Measurements from ENCODE around the gene TMEM151A. TPM values are rescaled to one million over a fixed set of nuclear protein-coding genes. Genes with fewer than 3 reads are reported as not detected.

Gene TMEM151A
- total RNA-seq (under 1 TPM in 2 of 4 donors, not detected in 2; 0.27 to 0.36 TPM), polyA plus RNA-seq (under 1 TPM in 1 of 3 donors, not detected in 2; 0.36 TPM)

- intact Hi-C loops (cut with DNase I), result no loop called here
- H3K27ac ChIP-seq, result no peak within 1 kb of the TSS
- H3K4me3 ChIP-seq, result peak within 1 kb of the TSS in 3 of 4 donors; percentile 33 to 49 (median 44)
- peaks cover 0 to 36% (median 30%) of the 10 kb centered on the region in 4 donors for H3K4me1 ChIP-seq
- H3K9me3 ChIP-seq, result no peaks in the 10 kb centered on the region
- peaks cover 28 to 53% (median 49%) of the 10 kb centered on the region in 3 donors for H3K27me3 ChIP-seq
- no peak for DNase-seq
- WGBS, 2 donors, result 2% methylated on average over 95 of the region's 95 CpGs
- TF ChIP-seq POLR2AphosphoS5 (IDR thresholded peaks at IDR 0.05), result no peak
- TF ChIP-seq POLR2A (IDR thresholded peaks at IDR 0.05), result no peak
- TF ChIP-seq EP300 (IDR thresholded peaks at IDR 0.05), result no peak
- TF ChIP-seq CTCF (IDR thresholded peaks at IDR 0.05), result no peak
- no peaks in the 10 kb centered on the region for H3K36me3 ChIP-seq
Measured at GRCh38 chr11:66291706-66292542, at the start of gene TMEM151A. TSS of gene TMEM151A (plus strand) at chr11:66291894. CDS start at chr11:66292014, 120 bp downstream.

GRCh38 chr11:66242095-66242765 lies 49.5 kb upstream of the TMEM151A start:
- WGBS, 2 donors, result 72 to 90% methylated on average over 14 of the region's 14 CpGs
- no peak for DNase-seq
- TF ChIP-seq POLR2AphosphoS5 (IDR thresholded peaks at IDR 0.05) (no peak), EP300 (IDR thresholded peaks at IDR 0.05) (no peak), POLR2A (IDR thresholded peaks at IDR 0.05) (no peak), CTCF (IDR thresholded peaks at IDR 0.05) (no peak)
- H3K4me1 ChIP-seq, result no peaks in the 10 kb centered on the region
- no peak overlapping the region for H3K27ac ChIP-seq
- H3K36me3 ChIP-seq, result peaks cover 0 to 67% (median 20%) of the 10 kb centered on the region in 4 donors
- H3K4me3 ChIP-seq, result no peak overlapping the region
- no peaks in the 10 kb centered on the region for H3K27me3 ChIP-seq
- intact Hi-C loops (cut with DNase I), result no loop called here
- no peaks in the 10 kb centered on the region for H3K9me3 ChIP-seq

GRCh38 chr11:66243782-66244535 lies 47.7 kb upstream of the TMEM151A start:
- peaks cover 0 to 55% (median 20%) of the 10 kb centered on the region in 4 donors for H3K36me3 ChIP-seq
- no peaks in the 10 kb centered on the region for H3K9me3 ChIP-seq
- H3K4me3 ChIP-seq, result no peak overlapping the region
- intact Hi-C loops (cut with DNase I), result no loop called here
- no peak for DNase-seq
- 71 to 88% methylated on average over 13 of the region's 13 CpGs for WGBS, 2 donors
- no peak overlapping the region for H3K27ac ChIP-seq
- no peaks in the 10 kb centered on the region for H3K4me1 ChIP-seq
- TF ChIP-seq POLR2AphosphoS5 (IDR thresholded peaks at IDR 0.05) (no peak), CTCF (IDR thresholded peaks at IDR 0.05) (no peak), POLR2A (IDR thresholded peaks at IDR 0.05) (no peak)
- no peaks in the 10 kb centered on the region for H3K27me3 ChIP-seq

GRCh38 chr11:66247295-66247694 lies 44.4 kb upstream of the TMEM151A start:
- Histone ChIP-seq H3K36me3 (peaks cover 0 to 22% (median 5%) of the 10 kb centered on the region in 4 donors), H3K4me1 (no peaks in the 10 kb centered on the region), H3K27ac (no peak overlapping the region), H3K4me3 (no peak overlapping the region), H3K27me3 (no peaks in the 10 kb centered on the region), H3K9me3 (no peaks in the 10 kb centered on the region)
- intact Hi-C loops (cut with DNase I), result no loop called here
- WGBS, 2 donors, result 93 to 95% methylated on average over 4 of the region's 4 CpGs
- DNase-seq, result no peak
- TF ChIP-seq CTCF (IDR thresholded peaks at IDR 0.05) (no peak), EP300 (IDR thresholded peaks at IDR 0.05) (no peak), POLR2AphosphoS5 (IDR thresholded peaks at IDR 0.05) (no peak), POLR2A (IDR thresholded peaks at IDR 0.05) (no peak)
